ENCODE results near the gene USHBP1.

- no peak for TF ChIP-seq CTCF (IDR thresholded peaks at IDR 0.05)
- TF ChIP-seq EZH2 (IDR thresholded peaks at IDR 0.05; ENCODE audit: borderline replicate concordance, insufficient read depth, low read depth, low read length, poor library complexity, severe bottlenecking) = no peak
Measured at GRCh38 chr19:17206736-17207581, 57.6 kb downstream of the USHBP1 start.

All from B cell (primary cell).